ENCODE data around the gene NPFF. TPM values are rescaled to one million over a fixed set of nuclear protein-coding genes. Genes with fewer than 3 reads are reported as not detected.

Gene NPFF
- total and polyA plus RNA-seq, 7 experiments from 2014 or later, result not detected

DNA sequence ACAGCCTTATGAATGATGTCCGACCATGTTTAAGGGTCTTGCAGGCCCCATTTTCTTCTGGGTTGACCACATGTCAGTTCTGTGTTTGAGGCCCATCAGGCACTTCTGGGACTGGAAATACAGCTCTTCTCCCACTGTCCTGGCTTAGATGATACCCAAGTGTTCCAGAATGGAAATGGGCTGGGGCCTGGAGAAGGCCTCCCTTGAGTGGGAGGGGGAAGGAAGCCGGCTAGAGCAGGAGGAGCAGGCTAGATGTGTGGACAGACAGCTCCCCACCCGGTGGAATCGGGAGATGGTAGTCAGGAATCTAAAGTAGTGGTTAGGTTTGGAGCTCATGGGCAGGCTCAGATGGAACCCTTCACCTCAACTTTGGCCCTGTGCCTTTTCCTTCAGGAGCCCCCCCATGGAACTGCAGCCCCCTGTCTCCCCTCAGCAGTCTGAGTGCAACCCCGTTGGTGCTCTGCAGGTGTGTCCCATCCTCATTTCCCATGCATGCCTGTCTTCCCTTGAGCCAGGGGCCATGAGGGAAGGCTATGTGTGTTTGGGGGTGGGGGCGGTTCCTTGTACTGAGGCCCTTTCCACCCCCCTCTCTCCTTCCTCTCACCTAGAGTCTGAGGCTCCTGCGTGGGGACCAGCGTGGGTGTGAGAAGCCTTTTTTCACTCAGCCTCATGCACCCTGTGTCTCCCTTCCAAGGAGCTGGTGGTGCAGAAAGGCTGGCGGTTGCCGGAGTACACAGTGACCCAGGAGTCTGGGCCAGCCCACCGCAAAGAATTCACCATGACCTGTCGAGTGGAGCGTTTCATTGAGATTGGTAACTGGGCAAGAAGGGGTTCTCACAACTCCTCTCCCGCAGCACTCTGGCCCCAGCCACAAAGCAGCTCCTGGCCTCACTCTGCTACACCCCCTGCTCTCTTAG is 3.0 kb downstream of the NPFF start:
- ChIA-PET POLR2A (interaction anchor here (0.7 to 1.3 kb wide), 4 partner anchors 27 to 86 kb away, joined by 3 to 4 read pairs (median 4); partner anchors contain the start of gene PRR13), CTCF (interaction anchor here (1.4 kb wide), 2 partner anchors 10 to 29 kb away, joined by 3 to 5 read pairs; no protein-coding TSS in a partner anchor)
- no peaks in the 10 kb centered on the region for H3K9me3 ChIP-seq (ENCODE audit: control insufficient read depth in 2 of 3, low read length in 3 of 3)
- H3K27ac Mint-ChIP-seq, result peak overlapping the region in 3 of 9 donors; percentile 24 to 71 (median 61)
- peaks cover 0 to 1% (median 0%) of the 10 kb centered on the region in 11 donors for H3K9me3 Mint-ChIP-seq
- DNase-seq (no peak), ATAC-seq (no peak)
- peaks cover 0 to 40% (median 0%) of the 10 kb centered on the region in 3 experiments for H3K36me3 ChIP-seq (ENCODE audit: control insufficient read depth in 2 of 3, insufficient read depth in 3 of 3, low read length in 3 of 3)
- peaks cover 17 to 38% (median 26%) of the 10 kb centered on the region in 7 donors for H3K4me1 Mint-ChIP-seq
- no peak overlapping the region for H3K4me3 ChIP-seq (ENCODE audit: low read length)
- no peak overlapping the region for H3K27ac ChIP-seq (ENCODE audit: low read depth, low read length)
- peak overlapping the region in 2 of 10 donors; percentile 39 to 51 for H3K4me3 Mint-ChIP-seq
- H3K27me3 ChIP-seq (ENCODE audit: control insufficient read depth in 2 of 2, insufficient read depth in 2 of 2, low read length in 2 of 2), result no peaks in the 10 kb centered on the region
- peaks cover 0 to 14% (median 0%) of the 10 kb centered on the region in 5 donors for H3K36me3 Mint-ChIP-seq
- H3K27me3 Mint-ChIP-seq, result no peaks in the 10 kb centered on the region
- peaks cover 21 to 25% of the 10 kb centered on the region in 2 donors for H3K4me1 ChIP-seq (ENCODE audit: control insufficient read depth in 2 of 2, insufficient read depth in 2 of 2, low read length in 2 of 2)
- intact Hi-C loops (cut with micrococcal nuclease), result loop anchor here (5.0 to 10.0 kb wide), 2 partner anchors 282 to 449 kb away; partner anchors contain the start of gene TNS2 (in 1 of the 2)

DNA sequence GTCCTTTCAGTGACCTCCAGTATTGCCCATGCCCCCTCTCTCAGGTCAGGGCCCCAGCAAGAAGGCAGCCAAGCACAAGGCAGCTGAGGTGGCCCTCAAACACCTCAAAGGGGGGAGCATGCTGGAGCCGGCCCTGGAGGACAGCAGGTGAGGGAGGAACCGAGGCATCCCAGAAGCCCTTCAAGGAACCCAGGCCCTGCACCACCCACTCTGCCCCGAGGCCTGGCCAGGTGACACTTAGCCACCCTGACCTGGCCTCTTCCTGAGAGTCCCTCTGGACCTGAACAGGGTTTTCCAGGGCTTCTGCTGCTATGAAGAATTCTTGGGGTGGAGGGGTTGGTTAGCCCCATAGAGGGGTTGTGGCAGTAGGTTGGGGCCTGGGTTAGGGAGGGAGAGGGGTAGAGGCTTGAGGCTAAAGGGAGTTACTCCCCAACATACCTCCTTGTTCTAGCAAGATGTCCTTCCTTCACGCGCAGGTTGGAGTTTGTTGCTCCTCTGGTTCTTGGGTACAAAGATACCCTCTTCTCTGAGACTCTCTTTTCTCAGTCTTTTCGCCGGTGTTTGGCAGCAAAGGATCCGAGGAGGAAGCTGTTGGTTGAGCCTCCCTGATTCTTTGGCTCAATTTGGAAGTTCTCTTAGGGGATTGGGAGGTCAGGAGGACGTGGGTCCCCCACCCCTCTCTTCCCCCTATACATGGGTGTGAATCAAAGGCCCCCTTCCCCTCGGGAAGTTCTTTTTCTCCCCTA is 4.1 kb downstream of the NPFF start:
- peak overlapping the region in 5 of 10 donors; percentile 9 to 34 (median 16) for H3K4me3 Mint-ChIP-seq
- Histone ChIP-seq H3K9me3 (ENCODE audit: control insufficient read depth in 2 of 3, low read length in 3 of 3) (no peaks in the 10 kb centered on the region), H3K27ac (ENCODE audit: low read depth, low read length) (peak overlapping the region; percentile 16), H3K4me1 (ENCODE audit: control insufficient read depth in 2 of 2, insufficient read depth in 2 of 2, low read length in 2 of 2) (peaks cover 20 to 26% of the 10 kb centered on the region in 2 donors), H3K4me3 (ENCODE audit: low read length) (no peak overlapping the region), H3K36me3 (ENCODE audit: control insufficient read depth in 2 of 3, insufficient read depth in 3 of 3, low read length in 3 of 3) (peaks cover 0 to 40% (median 0%) of the 10 kb centered on the region in 3 experiments), H3K27me3 (ENCODE audit: control insufficient read depth in 2 of 2, insufficient read depth in 2 of 2, low read length in 2 of 2) (no peaks in the 10 kb centered on the region)
- ATAC-seq (no peak), DNase-seq (no peak)
- H3K27ac Mint-ChIP-seq, result peak overlapping the region in 5 of 9 donors; percentile 12 to 74 (median 60)
- ChIA-PET CTCF (interaction anchor here (1.1 to 1.4 kb wide), 3 partner anchors 9 to 54 kb away, joined by 3 to 5 read pairs (median 4); no protein-coding TSS in a partner anchor), POLR2A (interaction anchor here (0.7 to 5.9 kb wide), 7 partner anchors 11 to 158 kb away, joined by 3 to 47 read pairs (median 4); partner anchors contain the start of gene PRR13)
- peaks cover 0 to 1% (median 0%) of the 10 kb centered on the region in 11 donors for H3K9me3 Mint-ChIP-seq
- intact Hi-C loops (cut with micrococcal nuclease), result loop anchor here (5.0 to 10.0 kb wide), 2 partner anchors 281 to 448 kb away; partner anchors contain the start of gene TNS2 (in 1 of the 2)
- peaks cover 0 to 14% (median 0%) of the 10 kb centered on the region in 5 donors for H3K36me3 Mint-ChIP-seq
- H3K27me3 Mint-ChIP-seq, result no peaks in the 10 kb centered on the region
- H3K4me1 Mint-ChIP-seq, result peaks cover 15 to 38% (median 28%) of the 10 kb centered on the region in 7 donors

DNA sequence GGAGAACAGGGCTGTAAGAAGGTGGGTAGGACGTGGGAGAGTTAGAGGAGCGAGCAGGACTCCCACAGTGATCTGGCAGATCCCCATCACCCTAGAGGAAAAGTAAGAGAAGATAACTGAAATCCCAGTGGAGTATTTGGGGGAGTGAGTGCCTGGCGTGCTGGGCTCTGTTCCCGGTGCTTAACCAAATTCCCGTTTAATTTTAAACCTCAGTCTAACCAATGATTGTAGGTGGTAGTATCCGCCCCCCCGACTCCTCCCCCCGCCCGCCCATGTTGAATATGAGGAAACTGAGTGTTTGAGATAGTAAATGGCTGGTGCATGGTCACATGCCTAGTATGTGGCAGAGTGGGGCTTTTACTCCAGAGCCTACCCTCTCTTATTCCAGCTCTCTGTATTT is 5.0 kb downstream of the NPFF start:
- CTCF ChIA-PET, result interaction anchor here (1.1 kb wide), 1 partner anchor 53 kb away, joined by 4 read pairs; no protein-coding TSS in a partner anchor
- no peak for ATAC-seq
- H3K27me3 ChIP-seq (ENCODE audit: control insufficient read depth in 2 of 2, insufficient read depth in 2 of 2, low read length in 2 of 2), result no peaks in the 10 kb centered on the region
- Mint-ChIP-seq H3K9me3 (peaks cover 0 to 1% (median 0%) of the 10 kb centered on the region in 11 donors), H3K4me1 (peaks cover 15 to 43% (median 36%) of the 10 kb centered on the region in 7 donors), H3K36me3 (peaks cover 0 to 14% (median 0%) of the 10 kb centered on the region in 5 donors), H3K27me3 (no peaks in the 10 kb centered on the region), H3K27ac (peak overlapping the region; percentile 87 to 100 (median 97)), H3K4me3 (peak overlapping the region in 7 of 10 donors; percentile 43 to 96 (median 89))
- peaks cover 0 to 40% (median 0%) of the 10 kb centered on the region in 3 experiments for H3K36me3 ChIP-seq (ENCODE audit: control insufficient read depth in 2 of 3, insufficient read depth in 3 of 3, low read length in 3 of 3)
- H3K4me3 ChIP-seq (ENCODE audit: low read length), result no peak overlapping the region
- intact Hi-C loops (cut with micrococcal nuclease), result loop anchor here (5.0 to 10.0 kb wide), 2 partner anchors 280 to 448 kb away; partner anchors contain the start of gene TNS2 (in 1 of the 2)
- POLR2A ChIA-PET, result interaction anchor here (0.8 to 5.9 kb wide), 6 partner anchors 11 to 181 kb away, joined by 3 to 47 read pairs (median 18); partner anchors contain the start of genes AAAS and SP1
- DNase-seq, result no peak
- H3K4me1 ChIP-seq (ENCODE audit: control insufficient read depth in 2 of 2, insufficient read depth in 2 of 2, low read length in 2 of 2), result peaks cover 24 to 27% of the 10 kb centered on the region in 2 donors
- H3K27ac ChIP-seq (ENCODE audit: low read depth, low read length), result peak overlapping the region; percentile 98
- H3K9me3 ChIP-seq (ENCODE audit: control insufficient read depth in 2 of 3, low read length in 3 of 3), result no peaks in the 10 kb centered on the region

- H3K36me3 ChIP-seq (ENCODE audit: control insufficient read depth in 2 of 3, insufficient read depth in 3 of 3, low read length in 3 of 3), result peaks cover 0 to 36% (median 0%) of the 10 kb centered on the region in 3 experiments
- DNase-seq (no peak), ATAC-seq (no peak)
- H3K9me3 ChIP-seq (ENCODE audit: control insufficient read depth in 2 of 3, low read length in 3 of 3), result no peaks in the 10 kb centered on the region
- Mint-ChIP-seq H3K4me1 (peaks cover 15 to 49% (median 37%) of the 10 kb centered on the region in 7 donors), H3K9me3 (peaks cover 0 to 1% (median 0%) of the 10 kb centered on the region in 11 donors), H3K4me3 (peak overlapping the region; percentile 86 to 96 (median 92)), H3K36me3 (peaks cover 0 to 14% (median 0%) of the 10 kb centered on the region in 5 donors), H3K27me3 (no peaks in the 10 kb centered on the region), H3K27ac (peak overlapping the region; percentile 87 to 100 (median 97))
- H3K4me1 ChIP-seq (ENCODE audit: control insufficient read depth in 2 of 2, insufficient read depth in 2 of 2, low read length in 2 of 2), result peaks cover 24 to 27% of the 10 kb centered on the region in 2 donors
- ChIA-PET POLR2A (interaction anchor here (0.6 to 5.9 kb wide), 25 partner anchors 10 to 495 kb away, joined by 3 to 47 read pairs (median 6); partner anchors contain the start of genes AAAS, ATF7, ATP5MC2 and EIF4B), CTCF (interaction anchor here (0.6 to 1.6 kb wide), 9 partner anchors 10 to 456 kb away, joined by 3 to 7 read pairs (median 4); partner anchors contain the start of gene SP1)
- peak overlapping the region; percentile 70 for H3K4me3 ChIP-seq (ENCODE audit: low read length)
- intact Hi-C loops (cut with micrococcal nuclease), result loop anchor here (1.0 to 10.0 kb wide), 16 partner anchors 8 to 495 kb away; partner anchors contain the start of genes ATF7 (in 2 of the 2), CALCOCO1 (in 2 of the 2), PFDN5 (in 2 of the 2) and AAAS (in 1 of the 2)
- no peaks in the 10 kb centered on the region for H3K27me3 ChIP-seq (ENCODE audit: control insufficient read depth in 2 of 2, insufficient read depth in 2 of 2, low read length in 2 of 2)
- H3K27ac ChIP-seq (ENCODE audit: low read depth, low read length), result peak overlapping the region; percentile 98
Observed at GRCh38 chr12:53501615-53502181, 5.6 kb downstream of the NPFF start.

DNA sequence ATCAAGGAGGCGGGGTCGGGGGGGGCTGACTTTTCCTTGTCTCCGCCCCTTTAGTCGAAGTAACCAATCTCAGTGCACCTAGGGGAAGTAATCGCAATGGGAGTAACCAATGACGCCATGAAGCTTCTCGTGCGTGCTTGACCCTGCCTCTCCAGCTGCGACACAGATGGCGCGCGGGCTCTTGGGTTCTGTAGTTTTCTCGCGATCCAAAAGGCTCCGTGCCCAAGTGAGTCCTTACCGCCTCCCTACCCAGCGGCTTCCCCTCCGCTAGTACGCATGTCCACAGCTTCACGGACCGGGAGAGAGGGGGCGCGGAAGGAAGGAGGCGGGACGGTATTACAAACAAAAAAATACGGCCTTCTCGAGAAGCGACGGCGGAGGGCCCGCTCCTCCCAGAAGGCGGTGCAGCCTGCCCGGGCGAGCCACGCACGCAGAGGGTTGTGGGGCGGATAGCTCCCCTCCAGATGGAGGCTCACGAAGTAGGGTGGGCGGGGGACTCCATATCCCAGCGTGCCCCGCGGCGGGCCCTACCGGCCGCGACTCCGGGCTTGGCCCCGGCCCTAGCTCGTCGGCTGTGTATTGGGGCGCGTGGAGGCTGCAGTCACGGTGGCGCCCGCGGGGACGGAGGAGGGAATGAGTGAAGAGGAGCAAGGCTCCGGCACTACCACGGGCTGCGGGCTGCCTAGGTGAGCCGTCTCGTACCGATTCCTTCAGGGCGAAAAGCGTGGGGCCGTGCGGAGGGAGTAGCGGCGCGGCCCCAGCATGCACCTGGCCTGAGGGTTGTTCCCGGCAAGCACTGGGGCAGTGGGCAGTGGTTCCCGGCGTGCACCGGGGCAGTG is 6.3 kb downstream of the NPFF start, which contains the start of gene TARBP2:
TSS of gene TARBP2 (plus strand) at position 508 of the 839 bp plus-strand sequence. CDS start at position 634, 126 bp downstream.
- Mint-ChIP-seq H3K9me3 (peaks cover 0 to 1% (median 0%) of the 10 kb centered on the region in 11 donors), H3K27ac (peak within 1 kb of the TSS; percentile 87 to 100 (median 97)), H3K4me1 (peaks cover 15 to 56% (median 43%) of the 10 kb centered on the region in 7 donors), H3K4me3 (peak within 1 kb of the TSS; percentile 86 to 96 (median 92)), H3K27me3 (no peaks in the 10 kb centered on the region), H3K36me3 (peaks cover 0 to 14% (median 0%) of the 10 kb centered on the region in 5 donors)
- ChIA-PET CTCF (interaction anchor here (0.6 to 1.6 kb wide), 10 partner anchors 8 to 455 kb away, joined by 3 to 8 read pairs (median 4); partner anchors contain the start of gene SP1), POLR2A (interaction anchor here (0.6 to 5.9 kb wide), 38 partner anchors 8 to 780 kb away, joined by 3 to 47 read pairs (median 5); partner anchors contain the start of genes AAAS, ATF7, ATP5MC2 and CBX5)
- H3K36me3 ChIP-seq (ENCODE audit: control insufficient read depth in 2 of 3, insufficient read depth in 3 of 3, low read length in 3 of 3), result peaks cover 0 to 28% (median 0%) of the 10 kb centered on the region in 3 experiments
- ATAC-seq (peak; percentile 87), DNase-seq (peak; percentile 87 to 99 (median 98))
- no peaks in the 10 kb centered on the region for H3K27me3 ChIP-seq (ENCODE audit: control insufficient read depth in 2 of 2, insufficient read depth in 2 of 2, low read length in 2 of 2)
- H3K9me3 ChIP-seq (ENCODE audit: control insufficient read depth in 2 of 3, low read length in 3 of 3), result no peaks in the 10 kb centered on the region
- H3K4me1 ChIP-seq (ENCODE audit: control insufficient read depth in 2 of 2, insufficient read depth in 2 of 2, low read length in 2 of 2), result peaks cover 24 to 27% of the 10 kb centered on the region in 2 donors
- peak within 1 kb of the TSS; percentile 98 for H3K27ac ChIP-seq (ENCODE audit: low read depth, low read length)
- H3K4me3 ChIP-seq (ENCODE audit: low read length), result peak within 1 kb of the TSS; percentile 84
- intact Hi-C loops (cut with micrococcal nuclease), result loop anchor here (1.0 to 10.0 kb wide), 20 partner anchors 7 to 779 kb away; partner anchors contain the start of genes AAAS (in 2 of the 2), ATF7 (in 2 of the 2), CALCOCO1 (in 2 of the 2) and CSAD (in 2 of the 2)

Measured in naive thymus-derived CD4-positive, alpha-beta T cell (primary cell).